Adrenal gland (tissue), 5 donors: Measurements from ENCODE around the gene COL18A1.

Source experiments
- POLR2A ChIP-seq, 2 donors: fragments of 450-650 bp; IDR thresholded peaks; one replicate each; pipeline ENCODE4 v1.6.1; 2017; ENCODE audit warnings: antibody characterized with exemption in 2 of 2, mild to moderate bottlenecking in 2 of 2, moderate library complexity in 1 of 2
- TF ChIP-seq, protein P1 (sequence below), 6 experiments: fragments of 450-650 bp in 4 of 6; fragments of 200-600 bp in 2 of 6; sonication (generic) in 1 of 6; IDR thresholded peaks; 1 replicate in 5 of 6; 2 replicates in 1 of 6; pipeline versions ENCODE4 v1.5.1 to v1.8.0; 2016 to 2021; ENCODE audit warnings: antibody characterized with exemption in 6 of 6, mild to moderate bottlenecking in 2 of 6, moderate library complexity in 1 of 6
- donor health status: DM: no; HTN: no; CAD: no.

DNA sequence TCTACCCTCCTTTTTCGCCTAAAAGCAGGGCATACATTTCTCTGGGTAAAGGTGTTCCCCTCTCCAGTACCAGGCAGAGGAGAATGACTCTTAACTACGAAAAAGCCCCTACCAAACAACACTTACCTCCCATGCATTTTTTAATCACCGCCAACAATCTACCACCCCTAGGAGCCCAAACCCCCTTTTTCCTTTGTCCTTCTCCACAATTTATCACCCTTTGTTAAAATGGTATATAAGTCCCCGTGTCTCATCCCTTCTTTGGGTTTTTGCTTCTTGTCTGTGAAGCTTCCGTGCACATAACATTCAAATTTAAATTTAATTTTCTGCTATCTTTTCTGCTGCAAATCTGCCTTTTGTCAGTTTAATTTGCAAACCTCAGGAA is 27.6 kb upstream of the COL18A1 start:
- TF ChIP-seq, protein P1, sequence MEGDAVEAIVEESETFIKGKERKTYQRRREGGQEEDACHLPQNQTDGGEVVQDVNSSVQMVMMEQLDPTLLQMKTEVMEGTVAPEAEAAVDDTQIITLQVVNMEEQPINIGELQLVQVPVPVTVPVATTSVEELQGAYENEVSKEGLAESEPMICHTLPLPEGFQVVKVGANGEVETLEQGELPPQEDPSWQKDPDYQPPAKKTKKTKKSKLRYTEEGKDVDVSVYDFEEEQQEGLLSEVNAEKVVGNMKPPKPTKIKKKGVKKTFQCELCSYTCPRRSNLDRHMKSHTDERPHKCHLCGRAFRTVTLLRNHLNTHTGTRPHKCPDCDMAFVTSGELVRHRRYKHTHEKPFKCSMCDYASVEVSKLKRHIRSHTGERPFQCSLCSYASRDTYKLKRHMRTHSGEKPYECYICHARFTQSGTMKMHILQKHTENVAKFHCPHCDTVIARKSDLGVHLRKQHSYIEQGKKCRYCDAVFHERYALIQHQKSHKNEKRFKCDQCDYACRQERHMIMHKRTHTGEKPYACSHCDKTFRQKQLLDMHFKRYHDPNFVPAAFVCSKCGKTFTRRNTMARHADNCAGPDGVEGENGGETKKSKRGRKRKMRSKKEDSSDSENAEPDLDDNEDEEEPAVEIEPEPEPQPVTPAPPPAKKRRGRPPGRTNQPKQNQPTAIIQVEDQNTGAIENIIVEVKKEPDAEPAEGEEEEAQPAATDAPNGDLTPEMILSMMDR (IDR thresholded peaks at IDR 0.05): no peak
- no peak for TF ChIP-seq POLR2A (IDR thresholded peaks at IDR 0.05)
